HL-60 (cell line): Measurements from ENCODE around the gene SHROOM3.

ENCODE experiments used
- DNase-seq, 2 experiments: peaks; one replicate each; pipeline ENCODE4 v3.0.0-alpha.2; 2010 to 2020; ENCODE audit warnings: low read depth in 1 of 2, low spot score in 1 of 2
- H3K27ac ChIP-seq: fragments of 250-450 bp; sonication (Bioruptor Pico); replicated peaks from 2 replicates; pipeline ENCODE4 v1.5.1; 2020; ENCODE audit warnings: mild to moderate bottlenecking, moderate library complexity
- H3K27me3 ChIP-seq: fragments of 250-450 bp; sonication (Bioruptor Pico); 2 replicates; pipeline ENCODE4 v1.5.1; 2021; ENCODE audit warnings: mild to moderate bottlenecking, moderate library complexity; ENCODE audit not compliant: insufficient read depth, poor library complexity, severe bottlenecking
- H3K4me3 ChIP-seq: replicated peaks from 2 replicates; pipeline ENCODE4 v1.5.1; 2011; ENCODE audit warnings: mild to moderate bottlenecking, control low read depth, low read length; ENCODE audit not compliant: insufficient read depth
- CTCF ChIP-seq: IDR thresholded peaks from one replicate; pipeline ENCODE4 v1.5.1; 2011; ENCODE audit warnings: low read length, control low read depth, inconsistent platforms; ENCODE audit not compliant: insufficient read depth
- GABPA ChIP-seq: IDR thresholded peaks from 2 replicates; pipeline ENCODE4 v1.6.1; 2012; ENCODE audit warnings: low read depth
- POLR2AphosphoS5 ChIP-seq: IDR thresholded peaks from 2 replicates; pipeline ENCODE4 v1.6.1; 2012; ENCODE audit warnings: low read depth
- REST ChIP-seq: IDR thresholded peaks from 2 replicates; pipeline ENCODE4 v1.6.1; 2012; ENCODE audit warnings: low read depth; ENCODE audit not compliant: insufficient replicate concordance
- SPI1 ChIP-seq: IDR thresholded peaks from 2 replicates; pipeline ENCODE4 v1.6.1; 2012; ENCODE audit warnings: low read depth, mild to moderate bottlenecking, borderline replicate concordance

The SHROOM3 gene

GRCh38 chr4:76704133-76704881, 269.3 kb downstream of the SHROOM3 start:
- DNase-seq = peak in 1 of 2 experiments; percentile 2
- H3K27me3 ChIP-seq = peaks cover 3% of the 10 kb centered on the region
- H3K4me3 ChIP-seq = no peak overlapping the region
- TF ChIP-seq SPI1 = no peak
- no peak overlapping the region for H3K27ac ChIP-seq

- TF ChIP-seq GABPA (no peak), CTCF (no peak), POLR2AphosphoS5 (no peak)
- H3K27me3 ChIP-seq = peaks cover 3% of the 10 kb centered on the region
- H3K4me3 ChIP-seq = no peak overlapping the region
- DNase-seq = no peak
- H3K27ac ChIP-seq = no peak overlapping the region
These were observed 270.4 kb downstream of the SHROOM3 start for GRCh38 chr4:76705472-76705871.

GRCh38 chr4:76706581-76706980, 271.6 kb downstream of the SHROOM3 start:
- H3K4me3 ChIP-seq = no peak overlapping the region
- H3K27me3 ChIP-seq = peaks cover 3% of the 10 kb centered on the region
- H3K27ac ChIP-seq = no peak overlapping the region
- no peak for DNase-seq
- no peak for TF ChIP-seq REST
- TF ChIP-seq POLR2AphosphoS5 = no peak
- no peak for TF ChIP-seq CTCF
- TF ChIP-seq SPI1 = no peak
- TF ChIP-seq GABPA = no peak

GRCh38 chr4:76708971-76709771, 274.1 kb downstream of the SHROOM3 start:
- H3K4me3 ChIP-seq = no peak overlapping the region
- no peak for DNase-seq
- H3K27me3 ChIP-seq = peaks cover 2% of the 10 kb centered on the region
- TF ChIP-seq POLR2AphosphoS5 = no peak
- TF ChIP-seq GABPA = no peak
- TF ChIP-seq CTCF = no peak
- no peak for TF ChIP-seq SPI1
- no peak for TF ChIP-seq REST
- H3K27ac ChIP-seq = no peak overlapping the region
